ENCODE measurements around the gene SLC6A18. TPM values are rescaled to one million over a fixed set of nuclear protein-coding genes. Genes with fewer than 3 reads are reported as not detected.

SLC6A18 gene
- total RNA-seq, 2 experiments from 2014 or later: not detected

- ATAC-seq (no peak), DNase-seq (no peak)
- Mint-ChIP-seq H3K27me3 (no peaks in the 10 kb centered on the region), H3K27ac (no peak overlapping the region), H3K36me3 (ENCODE audit: low read depth) (no peaks in the 10 kb centered on the region), H3K9me3 (no peaks in the 10 kb centered on the region), H3K4me1 (ENCODE audit: low read depth) (peaks cover 6% of the 10 kb centered on the region), H3K4me3 (no peak overlapping the region)
- intact Hi-C loops (cut with micrococcal nuclease): no loop called here
- ChIA-PET POLR2A (interaction anchor here (0.7 kb wide), 1 partner anchor 14 kb away, joined by 3 read pairs; no protein-coding TSS in a partner anchor), CTCF (no interaction called here)
- no peak for TF ChIP-seq CTCF (IDR thresholded peaks at IDR 0.05)
Measured at GRCh38 chr5:1216211-1216917, 8.8 kb upstream of the SLC6A18 start.

- Mint-ChIP-seq H3K9me3 (no peaks in the 10 kb centered on the region), H3K27me3 (no peaks in the 10 kb centered on the region), H3K4me3 (no peak overlapping the region), H3K4me1 (ENCODE audit: low read depth) (peaks cover 6% of the 10 kb centered on the region), H3K27ac (no peak overlapping the region), H3K36me3 (ENCODE audit: low read depth) (no peaks in the 10 kb centered on the region)
- TF ChIP-seq CTCF (IDR thresholded peaks at IDR 0.05): no peak
- ChIA-PET CTCF (no interaction called here), POLR2A (interaction anchor here (0.7 kb wide), 1 partner anchor 14 kb away, joined by 3 read pairs; no protein-coding TSS in a partner anchor)
- DNase-seq: no peak
- intact Hi-C loops (cut with micrococcal nuclease): no loop called here
- ATAC-seq: no peak
Measured at GRCh38 chr5:1216918-1217295, 8.3 kb upstream of the SLC6A18 start.

GRCh38 chr5:1217596-1218206 is 7.5 kb upstream of the SLC6A18 start:
- Mint-ChIP-seq H3K9me3 (no peaks in the 10 kb centered on the region), H3K27ac (no peak overlapping the region), H3K36me3 (ENCODE audit: low read depth) (no peaks in the 10 kb centered on the region), H3K27me3 (no peaks in the 10 kb centered on the region), H3K4me3 (no peak overlapping the region), H3K4me1 (ENCODE audit: low read depth) (peaks cover 6% of the 10 kb centered on the region)
- intact Hi-C loops (cut with micrococcal nuclease): no loop called here
- POLR2A ChIA-PET: no interaction called here
- TF ChIP-seq CTCF (IDR thresholded peaks at IDR 0.05): no peak
- DNase-seq (peak; percentile 9), ATAC-seq (peak; percentile 55)
- CTCF ChIA-PET: no interaction called here

GRCh38 chr5:1218351-1219080 is 6.7 kb upstream of the SLC6A18 start:
- Mint-ChIP-seq H3K4me3 (no peak overlapping the region), H3K27ac (no peak overlapping the region), H3K27me3 (no peaks in the 10 kb centered on the region), H3K4me1 (ENCODE audit: low read depth) (peaks cover 6% of the 10 kb centered on the region), H3K36me3 (ENCODE audit: low read depth) (no peaks in the 10 kb centered on the region), H3K9me3 (no peaks in the 10 kb centered on the region)
- ChIA-PET CTCF (no interaction called here), POLR2A (no interaction called here)
- ATAC-seq: no peak
- no peak for TF ChIP-seq CTCF (IDR thresholded peaks at IDR 0.05)
- intact Hi-C loops (cut with micrococcal nuclease): no loop called here
- no peak for DNase-seq

All from activated CD8-positive, alpha-beta T cell treated with anti-CD3 and anti-CD28 coated beads for 36 hours (primary cell).